ENCODE measurements around the gene RGS18. TPM values are rescaled to one million over a fixed set of nuclear protein-coding genes. Genes with fewer than 3 reads are reported as not detected.

Gene RGS18
- total and polyA plus RNA-seq, 2 of the 8 experiments (the other 6 are each of a cell fraction or from before 2014, with no cell fraction given) = not detected

DNA sequence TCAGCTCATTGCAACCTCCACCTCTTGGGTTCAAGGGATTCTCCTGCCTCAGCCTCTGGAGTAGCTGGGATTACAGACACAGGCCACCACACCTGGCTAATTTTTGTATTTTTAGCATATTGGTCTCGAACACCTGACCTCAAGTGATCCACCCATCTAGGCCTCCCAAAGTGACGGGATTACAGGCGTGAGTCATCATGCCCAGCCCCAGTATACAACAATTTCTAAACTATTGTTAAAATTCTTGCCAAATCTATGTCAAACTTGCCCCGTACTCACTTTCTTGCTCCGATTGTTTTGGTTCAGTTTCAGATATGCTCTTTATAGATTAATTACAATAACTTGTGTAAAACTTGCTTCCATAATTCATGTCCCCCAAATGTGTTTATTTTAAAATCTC, 4.1 kb downstream of the RGS18 start:
- Histone ChIP-seq H2BK20ac (ENCODE audit: low read length) (no peak overlapping the region), H3K36me3 (ENCODE audit: control insufficient read depth in 2 of 4, insufficient read depth in 4 of 4, low read length in 3 of 4) (no peaks in the 10 kb centered on the region), H2AFZ (ENCODE audit: low read length) (no peak overlapping the region), H3K27me3 (replicated peaks in 1 of 4; ENCODE audit: control insufficient read depth in 3 of 4, extremely low read depth in 1 of 4, insufficient read depth in 3 of 4, low read length in 3 of 4) (no peaks in the 10 kb centered on the region), H4K5ac (ENCODE audit: insufficient read length, low read depth, low read length) (no peak overlapping the region), H3K27ac (ENCODE audit: low read depth, low read length) (no peak overlapping the region), H3K23ac (ENCODE audit: insufficient read length) (no peak overlapping the region), H2AK5ac (ENCODE audit: low read depth, low read length) (no peak overlapping the region), H2BK15ac (ENCODE audit: low read length) (no peak overlapping the region), H2BK120ac (replicated peaks; ENCODE audit: low read depth, low read length) (no peak overlapping the region), H4K20me1 (replicated peaks in 1 of 2; ENCODE audit: control insufficient read depth in 1 of 2, insufficient read depth in 2 of 2, low read length in 2 of 2) (no peaks in the 10 kb centered on the region), H3K79me2 (ENCODE audit: control insufficient read depth in 1 of 2, insufficient read depth in 2 of 2, low read length in 2 of 2) (no peaks in the 10 kb centered on the region), H3K4me2 (ENCODE audit: insufficient read depth in 1 of 2, low read depth in 2 of 2, low read length in 2 of 2) (no peak overlapping the region), H4K91ac (replicated peaks; ENCODE audit: insufficient read length, low read length) (no peak overlapping the region), H2BK12ac (ENCODE audit: low read depth, low read length) (no peak overlapping the region), H3K23me2 (ENCODE audit: low read depth, low read length) (no peaks in the 10 kb centered on the region), H3K9ac (replicated peaks in 1 of 4; ENCODE audit: extremely low read depth in 1 of 4, low read depth in 3 of 4, low read length in 3 of 4) (no peak overlapping the region), H3K9me3 (ENCODE audit: insufficient read depth in 2 of 2, low read depth in 1 of 2, low read length in 1 of 2) (0 out of 4 replicates have a peak, but pooled peaks cover 2 to 3% of the 10 kb centered on the region in 2 experiments), H3K4me3 (ENCODE audit: extremely low read depth in 1 of 4, insufficient read depth in 2 of 4, low read depth in 3 of 4, low read length in 4 of 4) (no peak overlapping the region), H3K14ac (ENCODE audit: insufficient read length) (no peak overlapping the region), H3K18ac (ENCODE audit: extremely low read depth, low read length) (no peak overlapping the region), H2BK5ac (ENCODE audit: low read depth, low read length) (no peak overlapping the region), H3K79me1 (ENCODE audit: low read depth, low read length) (no peaks in the 10 kb centered on the region), H3K4me1 (replicated peaks in 1 of 4; ENCODE audit: control insufficient read depth in 3 of 4, insufficient read depth in 4 of 4, low read length in 3 of 4) (no peaks in the 10 kb centered on the region), H3K4ac (replicated peaks; ENCODE audit: insufficient read length, low read depth, low read length) (no peak overlapping the region), H3K56ac (replicated peaks; ENCODE audit: insufficient read length, low read depth, low read length) (no peak overlapping the region), H4K8ac (ENCODE audit: extremely low read depth, insufficient read depth, low read length) (no peak overlapping the region)
- FAIRE-seq (no peak), DNase-seq (ENCODE audit: low read depth in 1 of 2, low spot score in 2 of 2) (no peak)
- TF ChIP-seq CTCF (IDR thresholded peaks at IDR 0.05; ENCODE audit: control extremely low read depth in 1 of 3, insufficient read depth in 1 of 3, low read depth in 1 of 3, low read length in 3 of 3) (no peak), SIRT6 (IDR thresholded peaks at IDR 0.05; ENCODE audit: low read length) (no peak), MAFK (IDR thresholded peaks at IDR 0.05; ENCODE audit: low read depth, low read length) (no peak), SUZ12 (IDR thresholded peaks at IDR 0.05; ENCODE audit: low read length) (no peak), BCL11A (IDR thresholded peaks at IDR 0.05; ENCODE audit: low read depth in 2 of 2, low read length in 2 of 2) (no peak), BACH1 (IDR thresholded peaks at IDR 0.05; ENCODE audit: low read length) (no peak), RFX5 (IDR thresholded peaks at IDR 0.05; ENCODE audit: borderline replicate concordance, low read depth, low read length) (no peak)
- TF ChIP-seq, protein P1, sequence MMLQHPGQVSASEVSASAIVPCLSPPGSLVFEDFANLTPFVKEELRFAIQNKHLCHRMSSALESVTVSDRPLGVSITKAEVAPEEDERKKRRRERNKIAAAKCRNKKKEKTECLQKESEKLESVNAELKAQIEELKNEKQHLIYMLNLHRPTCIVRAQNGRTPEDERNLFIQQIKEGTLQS (IDR thresholded peaks at IDR 0.05; ENCODE audit: insufficient read depth, low read depth, low read length) = no peak
- POLR2A ChIA-PET (ENCODE audit: partially characterized antibody) = no interaction called here
- CTCF ChIA-PET (ENCODE audit: partially characterized antibody) = no interaction called here
- 88% methylated on average over 5 of the region's 5 CpGs; no CpG with 5 or more reads in 1 of the 2 experiments for WGBS, 2 experiments (ENCODE audit: extremely low coverage in 1 of 2, insufficient coverage in 1 of 2, insufficient read length in 1 of 2, insufficient replicate concordance in 2 of 2, low coverage in 1 of 2, low lambda C conversion rate in 2 of 2, missing lambda C conversion rate in 1 of 2)
